ENCODE data around the gene TSPAN4.

TSPAN4 gene

GRCh38 chr11:849951-850774 lies 7.5 kb downstream of the TSPAN4 start:
- no peaks in the 10 kb centered on the region for H3K27me3 ChIP-seq (ENCODE audit: insufficient read depth, low read depth, severe bottlenecking)
- no peak for TF ChIP-seq CTCF (IDR thresholded peaks at IDR 0.05; ENCODE audit: low read depth, low read length)
- DNase-seq: no peak
- H3K9me3 ChIP-seq (ENCODE audit: severe bottlenecking): no peaks in the 10 kb centered on the region
- H3K36me3 ChIP-seq: no peaks in the 10 kb centered on the region
- H3K4me3 ChIP-seq (ENCODE audit: low read depth, low read length): peak overlapping the region; percentile 33
- H3K27ac ChIP-seq: no peak overlapping the region

GRCh38 chr11:850775-851763 lies 8.4 kb downstream of the TSPAN4 start:
- TF ChIP-seq CTCF (IDR thresholded peaks at IDR 0.05; ENCODE audit: low read depth, low read length): peak; percentile 64
- Histone ChIP-seq H3K27ac (no peak overlapping the region), H3K9me3 (ENCODE audit: severe bottlenecking) (no peaks in the 10 kb centered on the region), H3K36me3 (no peaks in the 10 kb centered on the region), H3K27me3 (ENCODE audit: insufficient read depth, low read depth, severe bottlenecking) (no peaks in the 10 kb centered on the region), H3K4me3 (ENCODE audit: low read depth, low read length) (peak overlapping the region; percentile 33)
- peak; percentile 75 for DNase-seq

- no peaks in the 10 kb centered on the region for H3K27me3 ChIP-seq (ENCODE audit: insufficient read depth, low read depth, severe bottlenecking)
- no peak for DNase-seq
- no peak overlapping the region for H3K27ac ChIP-seq
- H3K36me3 ChIP-seq: no peaks in the 10 kb centered on the region
- no peak for TF ChIP-seq CTCF (IDR thresholded peaks at IDR 0.05; ENCODE audit: low read depth, low read length)
- no peak overlapping the region for H3K4me3 ChIP-seq (ENCODE audit: low read depth, low read length)
- no peaks in the 10 kb centered on the region for H3K9me3 ChIP-seq (ENCODE audit: severe bottlenecking)
Observed at GRCh38 chr11:852762-853161, 10.1 kb downstream of the TSPAN4 start.

GRCh38 chr11:853682-854448 lies 11.2 kb downstream of the TSPAN4 start:
- Histone ChIP-seq H3K36me3 (no peaks in the 10 kb centered on the region), H3K27me3 (ENCODE audit: insufficient read depth, low read depth, severe bottlenecking) (no peaks in the 10 kb centered on the region), H3K4me3 (ENCODE audit: low read depth, low read length) (no peak overlapping the region), H3K27ac (no peak overlapping the region), H3K9me3 (ENCODE audit: severe bottlenecking) (no peaks in the 10 kb centered on the region)
- no peak for TF ChIP-seq CTCF (IDR thresholded peaks at IDR 0.05; ENCODE audit: low read depth, low read length)
- DNase-seq: no peak

- TF ChIP-seq CTCF (IDR thresholded peaks at IDR 0.05; ENCODE audit: low read depth, low read length): no peak
- H3K27me3 ChIP-seq (ENCODE audit: insufficient read depth, low read depth, severe bottlenecking): no peaks in the 10 kb centered on the region
- H3K4me3 ChIP-seq (ENCODE audit: low read depth, low read length): no peak overlapping the region
Observed at GRCh38 chr11:854601-855329, 12.1 kb downstream of the TSPAN4 start.

More at GRCh38 chr11:854601-855329, 12.1 kb downstream of the TSPAN4 start:
- no peak for DNase-seq
- Histone ChIP-seq H3K27ac (peak overlapping the region; percentile 28), H3K36me3 (no peaks in the 10 kb centered on the region), H3K9me3 (ENCODE audit: severe bottlenecking) (no peaks in the 10 kb centered on the region)

All from WERI-Rb-1 (cell line).